ENCODE data around the gene MPHOSPH8.
"Not testable (repeated sequence)": the region's sequence is repeated elsewhere in the genome, so short reads cannot be mapped to it uniquely, and the experiment has no call there.

MPHOSPH8 gene

GRCh38 chr13:19624265-19624664, 9.2 kb upstream of the MPHOSPH8 start:
- no peak for DNase-seq (ENCODE audit: low read depth in 2 of 2, low spot score in 1 of 2)

GRCh38 chr13:19632915-19633478, 462 bp upstream of the MPHOSPH8 start:
- DNase-seq (ENCODE audit: low read depth in 2 of 2, low spot score in 1 of 2), result no peak

GRCh38 chr13:19634256-19634740, 839 bp downstream of the MPHOSPH8 start:
- DNase-seq (ENCODE audit: low read depth in 2 of 2, low spot score in 1 of 2), result no peak

- not testable (repeated sequence) for DNase-seq (ENCODE audit: low read depth in 2 of 2, low spot score in 1 of 2)
Measured at GRCh38 chr13:19635926-19636325, 2.5 kb downstream of the MPHOSPH8 start.

GRCh38 chr13:19643652-19644051, 10.2 kb downstream of the MPHOSPH8 start:
- DNase-seq (ENCODE audit: low read depth in 2 of 2, low spot score in 1 of 2), result no peak

GRCh38 chr13:19645000-19645399, 11.5 kb downstream of the MPHOSPH8 start:
- DNase-seq (ENCODE audit: low read depth in 2 of 2, low spot score in 1 of 2), result no peak

- no peak for DNase-seq (ENCODE audit: low read depth in 2 of 2, low spot score in 1 of 2)
Measured at GRCh38 chr13:19646063-19646462, 12.6 kb downstream of the MPHOSPH8 start.

- no peak for DNase-seq (ENCODE audit: low read depth in 2 of 2, low spot score in 1 of 2)
Measured at GRCh38 chr13:19650742-19651141, 17.3 kb downstream of the MPHOSPH8 start.

GRCh38 chr13:19657872-19658591, 24.6 kb downstream of the MPHOSPH8 start:
- no peak for DNase-seq (ENCODE audit: low read depth in 2 of 2, low spot score in 1 of 2)

GRCh38 chr13:19658831-19659230, 25.4 kb downstream of the MPHOSPH8 start:
- DNase-seq (ENCODE audit: low read depth in 2 of 2, low spot score in 1 of 2), result no peak

GRCh38 chr13:19661126-19661525, 27.7 kb downstream of the MPHOSPH8 start:
- DNase-seq (ENCODE audit: low read depth in 2 of 2, low spot score in 1 of 2), result no peak

- DNase-seq (ENCODE audit: low read depth in 2 of 2, low spot score in 1 of 2), result no peak
Measured at GRCh38 chr13:19661561-19661960, 28.1 kb downstream of the MPHOSPH8 start.

GRCh38 chr13:19663416-19663979, 30.0 kb downstream of the MPHOSPH8 start:
- DNase-seq (ENCODE audit: low read depth in 2 of 2, low spot score in 1 of 2), result no peak

- DNase-seq (ENCODE audit: low read depth in 2 of 2, low spot score in 1 of 2), result no peak
Measured at GRCh38 chr13:19664481-19665230, 31.2 kb downstream of the MPHOSPH8 start.

- no peak for DNase-seq (ENCODE audit: low read depth in 2 of 2, low spot score in 1 of 2)
Measured at GRCh38 chr13:19665427-19665859, 32.0 kb downstream of the MPHOSPH8 start.

- DNase-seq (ENCODE audit: low read depth in 2 of 2, low spot score in 1 of 2), result no peak
Measured at GRCh38 chr13:19668778-19669177, 35.3 kb downstream of the MPHOSPH8 start.

GRCh38 chr13:19670147-19670546, 36.7 kb downstream of the MPHOSPH8 start:
- DNase-seq (ENCODE audit: low read depth in 2 of 2, low spot score in 1 of 2), result no peak

GRCh38 chr13:19672990-19673389, 39.5 kb downstream of the MPHOSPH8 start:
- DNase-seq (ENCODE audit: low read depth in 2 of 2, low spot score in 1 of 2), result no peak

- no peak for DNase-seq (ENCODE audit: low read depth in 2 of 2, low spot score in 1 of 2)
Measured at GRCh38 chr13:19673473-19674430, 40.3 kb downstream of the MPHOSPH8 start.

- DNase-seq (ENCODE audit: low read depth in 2 of 2, low spot score in 1 of 2), result no peak
Measured at GRCh38 chr13:19674898-19675297, 41.4 kb downstream of the MPHOSPH8 start.

GRCh38 chr13:19676168-19676567, 42.7 kb downstream of the MPHOSPH8 start:
- no peak for DNase-seq (ENCODE audit: low read depth in 2 of 2, low spot score in 1 of 2)

All from stimulated activated CD8-positive, alpha-beta memory T cell treated with anti-CD3 and anti-CD28 coated beads, Interleukin-4, amount 100 ng/mL, for 1 hour (primary cell).